ENCODE results near the gene TEC.

TEC gene

GRCh38 chr4:48237996-48238645 lies 31.5 kb downstream of the TEC start:
- H3K18ac ChIP-seq (ENCODE audit: low read length): no peak overlapping the region
- H3K9ac ChIP-seq (ENCODE audit: low read depth, low read length, poor library complexity): no peak overlapping the region
- no peak overlapping the region for H2BK15ac ChIP-seq (ENCODE audit: low read length)
- H2BK12ac ChIP-seq (ENCODE audit: low read length): no peak overlapping the region
- H2BK5ac ChIP-seq (ENCODE audit: low read length): no peak overlapping the region
- DNase-seq (ENCODE audit: low spot score): no peak
- WGBS, 2 donors (ENCODE audit: extremely low coverage in 2 of 2, insufficient read length in 2 of 2, insufficient replicate concordance in 1 of 2): no CpG with 5 or more reads among the region's 4 CpGs
- H3K4me3 ChIP-seq (ENCODE audit: low read length in 2 of 2): no peak overlapping the region
- no peaks in the 10 kb centered on the region for H3K4me1 ChIP-seq (ENCODE audit: control insufficient read depth in 2 of 2, insufficient read depth in 1 of 2, low read depth in 1 of 2, low read length in 2 of 2)
- no peak overlapping the region for H4K8ac ChIP-seq (ENCODE audit: low read depth, low read length)
- no peak overlapping the region for H3K4ac ChIP-seq (ENCODE audit: low read length)
- no peak overlapping the region for H4K91ac ChIP-seq (ENCODE audit: low read depth, low read length, poor library complexity)
- no peak overlapping the region for H3K27ac ChIP-seq (replicated peaks; ENCODE audit: low read length)
- no peak overlapping the region for H3K23ac ChIP-seq (ENCODE audit: low read depth, low read length, poor library complexity)
- H2AFZ ChIP-seq (ENCODE audit: low read length): no peak overlapping the region
- H2AK5ac ChIP-seq (ENCODE audit: low read depth, low read length): no peak overlapping the region
- H3K27me3 ChIP-seq (ENCODE audit: control insufficient read depth in 3 of 3, insufficient read depth in 3 of 3, low read depth in 1 of 3, low read length in 3 of 3): no peaks in the 10 kb centered on the region
- H3K14ac ChIP-seq (ENCODE audit: low read length): no peak overlapping the region
- no peak overlapping the region for H2BK120ac ChIP-seq (ENCODE audit: low read depth, low read length)
- H3K9me3 ChIP-seq (replicated peaks in 1 of 2; ENCODE audit: control insufficient read depth in 2 of 2, insufficient read depth in 1 of 2, low read depth in 1 of 2, low read length in 2 of 2): no peaks in the 10 kb centered on the region
- no peaks in the 10 kb centered on the region for H3K79me1 ChIP-seq (ENCODE audit: low read depth, low read length)
- H3K36me3 ChIP-seq (replicated peaks in 1 of 2; ENCODE audit: control insufficient read depth in 2 of 2, insufficient read depth in 2 of 2, low read length in 2 of 2): no peaks in the 10 kb centered on the region
- H3K4me2 ChIP-seq (ENCODE audit: insufficient read depth, low read length, poor library complexity, severe bottlenecking): no peak overlapping the region

GRCh38 chr4:48235050-48235449 lies 34.6 kb downstream of the TEC start:
- Histone ChIP-seq H3K14ac (ENCODE audit: low read length) (no peak overlapping the region), H3K4me2 (ENCODE audit: insufficient read depth, low read length, poor library complexity, severe bottlenecking) (no peak overlapping the region), H3K23ac (ENCODE audit: low read depth, low read length, poor library complexity) (no peak overlapping the region), H4K91ac (ENCODE audit: low read depth, low read length, poor library complexity) (no peak overlapping the region), H3K9ac (ENCODE audit: low read depth, low read length, poor library complexity) (no peak overlapping the region), H3K4ac (ENCODE audit: low read length) (no peak overlapping the region), H3K36me3 (replicated peaks in 1 of 2; ENCODE audit: control insufficient read depth in 2 of 2, insufficient read depth in 2 of 2, low read length in 2 of 2) (no peaks in the 10 kb centered on the region), H4K8ac (ENCODE audit: low read depth, low read length) (no peak overlapping the region), H2AFZ (ENCODE audit: low read length) (no peak overlapping the region), H3K79me1 (ENCODE audit: low read depth, low read length) (no peaks in the 10 kb centered on the region), H2BK5ac (ENCODE audit: low read length) (no peak overlapping the region), H3K27me3 (ENCODE audit: control insufficient read depth in 3 of 3, insufficient read depth in 3 of 3, low read depth in 1 of 3, low read length in 3 of 3) (no peaks in the 10 kb centered on the region), H2AK5ac (ENCODE audit: low read depth, low read length) (no peak overlapping the region), H3K4me1 (ENCODE audit: control insufficient read depth in 2 of 2, insufficient read depth in 1 of 2, low read depth in 1 of 2, low read length in 2 of 2) (no peaks in the 10 kb centered on the region), H3K9me3 (replicated peaks in 1 of 2; ENCODE audit: control insufficient read depth in 2 of 2, insufficient read depth in 1 of 2, low read depth in 1 of 2, low read length in 2 of 2) (no peaks in the 10 kb centered on the region), H3K18ac (ENCODE audit: low read length) (no peak overlapping the region), H3K4me3 (ENCODE audit: low read length in 2 of 2) (no peak overlapping the region), H2BK12ac (ENCODE audit: low read length) (no peak overlapping the region), H2BK15ac (ENCODE audit: low read length) (no peak overlapping the region), H3K27ac (replicated peaks; ENCODE audit: low read length) (no peak overlapping the region), H2BK120ac (ENCODE audit: low read depth, low read length) (no peak overlapping the region)
- no peak for DNase-seq (ENCODE audit: low spot score)
- WGBS, 2 donors (ENCODE audit: extremely low coverage in 2 of 2, insufficient read length in 2 of 2, insufficient replicate concordance in 1 of 2): no CpG with 5 or more reads among the region's 1 CpG

GRCh38 chr4:48234575-48234974 lies 35.1 kb downstream of the TEC start:
- no peak for DNase-seq (ENCODE audit: low spot score)
- no peak overlapping the region for H2AK5ac ChIP-seq (ENCODE audit: low read depth, low read length)

GRCh38 chr4:48228949-48229348 lies 40.7 kb downstream of the TEC start:
- no peaks in the 10 kb centered on the region for H3K4me1 ChIP-seq (ENCODE audit: control insufficient read depth in 2 of 2, insufficient read depth in 1 of 2, low read depth in 1 of 2, low read length in 2 of 2)
- H3K9me3 ChIP-seq (replicated peaks in 1 of 2; ENCODE audit: control insufficient read depth in 2 of 2, insufficient read depth in 1 of 2, low read depth in 1 of 2, low read length in 2 of 2): no peaks in the 10 kb centered on the region
- no peak overlapping the region for H4K8ac ChIP-seq (ENCODE audit: low read depth, low read length)
- no peak overlapping the region for H2BK120ac ChIP-seq (ENCODE audit: low read depth, low read length)
- H2BK5ac ChIP-seq (ENCODE audit: low read length): no peak overlapping the region
- no peak overlapping the region for H4K91ac ChIP-seq (ENCODE audit: low read depth, low read length, poor library complexity)
- H3K4me3 ChIP-seq (ENCODE audit: low read length in 2 of 2): no peak overlapping the region
- no peak overlapping the region for H3K4me2 ChIP-seq (ENCODE audit: insufficient read depth, low read length, poor library complexity, severe bottlenecking)
- no peaks in the 10 kb centered on the region for H3K36me3 ChIP-seq (replicated peaks in 1 of 2; ENCODE audit: control insufficient read depth in 2 of 2, insufficient read depth in 2 of 2, low read length in 2 of 2)
- no peak overlapping the region for H3K4ac ChIP-seq (ENCODE audit: low read length)
- DNase-seq (ENCODE audit: low spot score): no peak
- no peak overlapping the region for H3K14ac ChIP-seq (ENCODE audit: low read length)
- no peak overlapping the region for H2BK12ac ChIP-seq (ENCODE audit: low read length)
- H3K27ac ChIP-seq (replicated peaks; ENCODE audit: low read length): no peak overlapping the region
- H2AK5ac ChIP-seq (ENCODE audit: low read depth, low read length): no peak overlapping the region
- no CpG with 5 or more reads among the region's 1 CpG for WGBS, 2 donors (ENCODE audit: extremely low coverage in 2 of 2, insufficient read length in 2 of 2, insufficient replicate concordance in 1 of 2)
- no peak overlapping the region for H2BK15ac ChIP-seq (ENCODE audit: low read length)
- H3K79me1 ChIP-seq (ENCODE audit: low read depth, low read length): no peaks in the 10 kb centered on the region
- H3K18ac ChIP-seq (ENCODE audit: low read length): no peak overlapping the region
- H3K27me3 ChIP-seq (ENCODE audit: control insufficient read depth in 3 of 3, insufficient read depth in 3 of 3, low read depth in 1 of 3, low read length in 3 of 3): no peaks in the 10 kb centered on the region
- no peak overlapping the region for H3K9ac ChIP-seq (ENCODE audit: low read depth, low read length, poor library complexity)
- no peak overlapping the region for H2AFZ ChIP-seq (ENCODE audit: low read length)
- no peak overlapping the region for H3K23ac ChIP-seq (ENCODE audit: low read depth, low read length, poor library complexity)

More at GRCh38 chr4:48234575-48234974, 35.1 kb downstream of the TEC start:
- Histone ChIP-seq H3K36me3 (replicated peaks in 1 of 2; ENCODE audit: control insufficient read depth in 2 of 2, insufficient read depth in 2 of 2, low read length in 2 of 2) (no peaks in the 10 kb centered on the region), H3K9me3 (replicated peaks in 1 of 2; ENCODE audit: control insufficient read depth in 2 of 2, insufficient read depth in 1 of 2, low read depth in 1 of 2, low read length in 2 of 2) (no peaks in the 10 kb centered on the region), H3K27ac (replicated peaks; ENCODE audit: low read length) (no peak overlapping the region), H2AFZ (ENCODE audit: low read length) (no peak overlapping the region), H3K4me2 (ENCODE audit: insufficient read depth, low read length, poor library complexity, severe bottlenecking) (no peak overlapping the region), H3K4me3 (ENCODE audit: low read length in 2 of 2) (no peak overlapping the region), H3K4me1 (ENCODE audit: control insufficient read depth in 2 of 2, insufficient read depth in 1 of 2, low read depth in 1 of 2, low read length in 2 of 2) (no peaks in the 10 kb centered on the region), H3K18ac (ENCODE audit: low read length) (no peak overlapping the region), H3K14ac (ENCODE audit: low read length) (no peak overlapping the region), H2BK120ac (ENCODE audit: low read depth, low read length) (no peak overlapping the region), H2BK5ac (ENCODE audit: low read length) (no peak overlapping the region), H3K4ac (ENCODE audit: low read length) (no peak overlapping the region), H3K9ac (ENCODE audit: low read depth, low read length, poor library complexity) (no peak overlapping the region), H2BK12ac (ENCODE audit: low read length) (no peak overlapping the region), H3K79me1 (ENCODE audit: low read depth, low read length) (no peaks in the 10 kb centered on the region), H2BK15ac (ENCODE audit: low read length) (no peak overlapping the region), H4K91ac (ENCODE audit: low read depth, low read length, poor library complexity) (no peak overlapping the region), H4K8ac (ENCODE audit: low read depth, low read length) (no peak overlapping the region), H3K27me3 (ENCODE audit: control insufficient read depth in 3 of 3, insufficient read depth in 3 of 3, low read depth in 1 of 3, low read length in 3 of 3) (no peaks in the 10 kb centered on the region), H3K23ac (ENCODE audit: low read depth, low read length, poor library complexity) (no peak overlapping the region)
- no CpG with 5 or more reads among the region's 2 CpGs for WGBS, 2 donors (ENCODE audit: extremely low coverage in 2 of 2, insufficient read length in 2 of 2, insufficient replicate concordance in 1 of 2)

All from neuronal stem cell (in vitro differentiated cells).